HepG2 (cell line): ENCODE data around the gene FCER1G. TPM values are rescaled to one million over a fixed set of nuclear protein-coding genes. Genes with fewer than 3 reads are reported as not detected.

Experiments
- CENPBD1 ChIP-seq: sonication (generic); formaldehyde crosslinking; IDR thresholded peaks from 2 replicates; pipeline ENCODE4 v1.8.0; 2022; ENCODE audit warnings: missing genetic modification reagents, low read depth, mild to moderate bottlenecking, borderline replicate concordance
- GRHL1 ChIP-seq: sonication (generic); formaldehyde crosslinking; conservative IDR thresholded peaks from 2 replicates; pipeline ENCODE4 v1.8.0; 2022; ENCODE audit warnings: missing genetic modification reagents
- KDM2A ChIP-seq: sonication (generic); formaldehyde crosslinking; IDR thresholded peaks from 2 replicates; pipeline ENCODE4 v1.4.0; 2020; ENCODE audit warnings: low read depth, missing genetic modification reagents, borderline replicate concordance
- MIER2 ChIP-seq: IDR thresholded peaks from 2 replicates; pipeline ENCODE4 v1.6.1; 2016; ENCODE audit warnings: missing biosample characterization, missing genetic modification reagents
- PRDM15 ChIP-seq: sonication (generic); formaldehyde crosslinking; IDR thresholded peaks from 2 replicates; pipeline ENCODE4 v1.4.0; 2020; ENCODE audit warnings: missing genetic modification reagents
- SOX5 ChIP-seq: IDR thresholded peaks from 2 replicates; pipeline ENCODE4 v1.6.1; 2016; ENCODE audit warnings: borderline replicate concordance
- ZBED4 ChIP-seq: sonication (generic); formaldehyde crosslinking; IDR thresholded peaks from 2 replicates; pipeline ENCODE4 v1.4.0; 2020; ENCODE audit warnings: missing genetic modification reagents, borderline replicate concordance
- ZBTB33 ChIP-seq: sonication (generic); formaldehyde crosslinking; IDR thresholded peaks from 2 replicates; pipeline ENCODE4 v1.4.0; 2020; ENCODE audit warnings: missing genetic modification reagents
- ZNF292 ChIP-seq: sonication (generic); formaldehyde crosslinking; IDR thresholded peaks from 2 replicates; pipeline ENCODE4 v1.8.1; 2022; ENCODE audit warnings: mild to moderate bottlenecking, low read depth, missing genetic modification reagents, borderline replicate concordance
- ZNF747 ChIP-seq: sonication (generic); formaldehyde crosslinking; IDR thresholded peaks from 2 replicates; pipeline ENCODE4 v1.8.1; 2023; ENCODE audit warnings: missing genetic modification reagents, mild to moderate bottlenecking, borderline replicate concordance
- ZNF878 ChIP-seq: sonication (generic); formaldehyde crosslinking; IDR thresholded peaks from 2 replicates; pipeline ENCODE4 v1.8.1; 2023; ENCODE audit warnings: mild to moderate bottlenecking, missing genetic modification reagents, moderate library complexity
- polyA plus RNA-seq, 8 experiments: library from polyadenylated mRNA; depleted of rRNA in 3 of 8; stranded (reverse) in 7 of 8; unstranded in 1 of 8; fragments of >200 nt; fragmentation: Illumina TruSeq in 4 of 8; extraction: Trizol in 4 of 8; gene quantifications; 2 replicates each; pipeline versions ENCODE4 v1.2.1 to v1.2.3, GENCODE V29; 2011 to 2016; ENCODE audit warnings: low read depth in 4 of 8, missing spikeins in 1 of 8, mixed read lengths in 1 of 8; ENCODE audit not compliant: insufficient read depth in 1 of 8
- total RNA-seq, 5 experiments: library from RNA; depleted of rRNA; stranded (reverse); fragments of >200 nt; fragmentation: Illumina TruSeq; extraction: Trizol; gene quantifications; 2 replicates each; pipeline ENCODE4 v1.2.3, GENCODE V29; 2016; ENCODE audit warnings: low read depth in 1 of 5

Gene FCER1G
- total and polyA plus RNA-seq, 2 of the 13 experiments (the other 11 are each of a cell fraction or from before 2014, with no cell fraction given) = 1.3 to 6.4 TPM

- TF ChIP-seq GRHL1 (no peak), CENPBD1 (no peak), ZNF292 (CRISPR knock-in tag) (no peak), ZBED4 (CRISPR knock-in tag) (no peak), ZNF747 (CRISPR knock-in tag) (no peak), ZNF878 (CRISPR knock-in tag) (no peak), MIER2 (CRISPR knock-in tag) (no peak), PRDM15 (CRISPR knock-in tag) (no peak), ZBTB33 (CRISPR knock-in tag) (no peak), SOX5 (no peak), KDM2A (no peak)
Measured at GRCh38 chr1:161242313-161242712, 27.2 kb downstream of the FCER1G start (continued).
